HG03457 (cell line): ENCODE measurements around the gene NAP1L4.

Experiments
- ATAC-seq: cut with Tn5 transposase; IDR thresholded peaks from one replicate; pipeline ENCODE4 v1.9.1; 2021; ENCODE audit warnings: moderate number of reproducible peaks; ENCODE audit not compliant: unreplicated experiment

NAP1L4 gene

GRCh38 chr11:2961080-2961479, 31.0 kb downstream of the NAP1L4 start:
- ATAC-seq: no peak

- no peak for ATAC-seq
Observed at GRCh38 chr11:2960139-2960538, 32.0 kb downstream of the NAP1L4 start.

GRCh38 chr11:2958251-2958650, 33.9 kb downstream of the NAP1L4 start:
- ATAC-seq: no peak

- no peak for ATAC-seq
Observed at GRCh38 chr11:2955906-2956476, 36.1 kb downstream of the NAP1L4 start.

- ATAC-seq: no peak
Observed at GRCh38 chr11:2954263-2954662, 37.9 kb downstream of the NAP1L4 start.

- ATAC-seq: no peak
Observed at GRCh38 chr11:2952290-2952689, 39.8 kb downstream of the NAP1L4 start.

- ATAC-seq: no peak
Observed at GRCh38 chr11:2951231-2952110, 40.7 kb downstream of the NAP1L4 start.

GRCh38 chr11:2950825-2951224, 41.3 kb downstream of the NAP1L4 start:
- no peak for ATAC-seq

- no peak for ATAC-seq
Observed at GRCh38 chr11:2949920-2950319, 42.2 kb downstream of the NAP1L4 start.

GRCh38 chr11:2947744-2948143, 44.4 kb downstream of the NAP1L4 start:
- ATAC-seq: no peak

GRCh38 chr11:2945757-2946287, 46.3 kb downstream of the NAP1L4 start:
- no peak for ATAC-seq

- no peak for ATAC-seq
Observed at GRCh38 chr11:2945031-2945756, 46.9 kb downstream of the NAP1L4 start.

GRCh38 chr11:2944530-2944929, 47.6 kb downstream of the NAP1L4 start:
- no peak for ATAC-seq

- ATAC-seq: no peak
Observed at GRCh38 chr11:2943711-2944118, 48.4 kb downstream of the NAP1L4 start.

- ATAC-seq: no peak
Observed at GRCh38 chr11:2942872-2943710, 49.0 kb downstream of the NAP1L4 start.

GRCh38 chr11:2942447-2942846, 49.7 kb downstream of the NAP1L4 start:
- ATAC-seq: no peak

GRCh38 chr11:2940921-2941821, 51.0 kb downstream of the NAP1L4 start:
- no peak for ATAC-seq

- ATAC-seq: no peak
Observed at GRCh38 chr11:2940147-2940920, 51.8 kb downstream of the NAP1L4 start.
